Fibroblast of pulmonary artery (primary cell): Measurements from ENCODE around the gene C1orf146.
A peak's percentile ranks its signal among the peaks of the same experiment; 100 is the strongest.

ENCODE experiments used
- DNase-seq: peaks from one replicate; pipeline ENCODE4 v3.0.0-alpha.2; 2010; ENCODE audit warnings: low read depth
- H3K4me3 ChIP-seq: replicated peaks from 2 replicates; pipeline ENCODE4 v1.5.1; 2011; ENCODE audit warnings: low read depth, mild to moderate bottlenecking, control low read depth, low read length, moderate library complexity
- TF ChIP-seq, protein P1 (sequence below): IDR thresholded peaks from 2 replicates; pipeline ENCODE4 v1.5.1; 2011; ENCODE audit warnings: mild to moderate bottlenecking, control low read depth, low read length, inconsistent platforms; ENCODE audit errors: missing control alignments

Gene C1orf146

DNA sequence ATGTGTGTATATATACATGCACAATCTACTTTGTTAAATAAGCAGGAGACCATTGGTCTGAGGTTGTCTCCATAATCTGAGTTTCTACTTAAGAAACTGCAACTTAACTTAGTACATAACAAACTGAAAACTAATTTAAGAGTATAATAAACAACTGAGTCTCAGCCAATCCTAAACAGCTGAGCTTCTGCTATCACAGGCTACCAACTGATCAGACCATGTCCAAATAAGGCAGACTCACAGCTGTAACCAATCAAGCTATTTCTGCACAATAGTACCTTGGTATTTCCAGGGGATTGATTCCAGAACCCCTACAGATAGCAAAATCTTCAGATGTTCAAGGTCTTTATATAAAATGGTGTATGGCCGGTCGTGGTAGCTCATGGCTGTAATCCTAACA lies 26.0 kb upstream of the C1orf146 start:
- TF ChIP-seq, protein P1, sequence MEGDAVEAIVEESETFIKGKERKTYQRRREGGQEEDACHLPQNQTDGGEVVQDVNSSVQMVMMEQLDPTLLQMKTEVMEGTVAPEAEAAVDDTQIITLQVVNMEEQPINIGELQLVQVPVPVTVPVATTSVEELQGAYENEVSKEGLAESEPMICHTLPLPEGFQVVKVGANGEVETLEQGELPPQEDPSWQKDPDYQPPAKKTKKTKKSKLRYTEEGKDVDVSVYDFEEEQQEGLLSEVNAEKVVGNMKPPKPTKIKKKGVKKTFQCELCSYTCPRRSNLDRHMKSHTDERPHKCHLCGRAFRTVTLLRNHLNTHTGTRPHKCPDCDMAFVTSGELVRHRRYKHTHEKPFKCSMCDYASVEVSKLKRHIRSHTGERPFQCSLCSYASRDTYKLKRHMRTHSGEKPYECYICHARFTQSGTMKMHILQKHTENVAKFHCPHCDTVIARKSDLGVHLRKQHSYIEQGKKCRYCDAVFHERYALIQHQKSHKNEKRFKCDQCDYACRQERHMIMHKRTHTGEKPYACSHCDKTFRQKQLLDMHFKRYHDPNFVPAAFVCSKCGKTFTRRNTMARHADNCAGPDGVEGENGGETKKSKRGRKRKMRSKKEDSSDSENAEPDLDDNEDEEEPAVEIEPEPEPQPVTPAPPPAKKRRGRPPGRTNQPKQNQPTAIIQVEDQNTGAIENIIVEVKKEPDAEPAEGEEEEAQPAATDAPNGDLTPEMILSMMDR = no peak
- H3K4me3 ChIP-seq = no peak overlapping the region
- no peak for DNase-seq

DNA sequence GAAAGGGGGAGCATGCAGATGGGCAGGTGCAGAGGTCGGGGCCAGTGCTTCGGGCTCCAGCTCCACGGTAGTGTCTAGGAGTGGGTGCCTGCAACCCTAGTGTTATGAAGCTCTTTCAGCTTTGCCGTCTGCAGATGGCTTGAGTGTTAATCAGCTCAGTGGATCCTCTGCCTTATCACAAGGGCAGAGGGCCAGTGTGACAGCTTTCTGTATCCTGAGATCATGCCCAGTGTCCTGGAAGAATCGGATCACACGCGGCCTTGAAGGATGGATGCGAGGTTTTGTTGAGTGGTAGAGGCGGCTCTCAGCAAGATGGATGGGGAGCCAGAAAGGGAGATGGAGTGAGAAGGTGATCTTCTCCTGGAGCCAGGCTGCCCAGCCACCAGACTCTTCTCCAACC lies 25.5 kb upstream of the C1orf146 start:
- H3K4me3 ChIP-seq = no peak overlapping the region
- DNase-seq = no peak
- TF ChIP-seq, protein P1 = no peak

DNA sequence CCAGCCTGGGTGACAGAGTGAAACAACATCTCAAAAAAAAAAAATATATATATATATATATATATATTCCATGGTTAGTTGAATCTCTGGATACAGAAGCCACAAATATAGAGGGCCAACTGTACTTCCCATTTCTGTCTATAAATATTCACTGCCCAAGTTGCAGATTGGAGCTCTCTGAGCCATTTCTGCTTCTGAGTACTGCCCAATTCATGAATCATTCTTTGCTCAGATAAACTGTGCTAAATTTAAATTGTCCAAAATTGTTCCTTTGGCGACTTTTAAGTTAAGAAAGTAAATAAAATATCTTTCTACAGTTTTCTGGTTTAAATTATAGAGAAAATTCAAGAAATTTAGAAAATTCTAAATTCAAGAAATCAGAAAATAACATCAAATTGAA lies 23.2 kb upstream of the C1orf146 start:
- TF ChIP-seq, protein P1 = no peak
- no peak overlapping the region for H3K4me3 ChIP-seq
- no peak for DNase-seq

DNA sequence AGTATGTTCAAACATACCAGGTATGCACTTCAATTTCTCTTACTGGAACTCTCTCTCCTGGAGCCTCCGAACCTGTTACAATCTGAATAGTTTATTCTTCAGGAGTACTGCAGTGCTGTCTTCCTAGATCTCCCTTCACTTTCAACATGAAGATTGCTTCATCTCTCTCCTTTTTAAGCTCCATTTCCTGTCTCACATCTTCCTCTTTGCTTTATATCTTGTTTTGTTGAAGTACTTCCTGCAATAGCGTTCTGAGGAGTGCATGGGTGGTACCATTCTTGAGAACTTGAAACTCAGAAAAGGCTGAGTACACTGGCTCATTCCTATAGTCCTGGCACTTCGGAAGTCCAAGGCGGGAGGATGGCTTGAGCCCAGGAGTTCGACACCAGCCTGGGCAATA lies 15.7 kb upstream of the C1orf146 start:
- peak; percentile 10 for DNase-seq
- TF ChIP-seq, protein P1 = no peak
- H3K4me3 ChIP-seq = no peak overlapping the region

DNA sequence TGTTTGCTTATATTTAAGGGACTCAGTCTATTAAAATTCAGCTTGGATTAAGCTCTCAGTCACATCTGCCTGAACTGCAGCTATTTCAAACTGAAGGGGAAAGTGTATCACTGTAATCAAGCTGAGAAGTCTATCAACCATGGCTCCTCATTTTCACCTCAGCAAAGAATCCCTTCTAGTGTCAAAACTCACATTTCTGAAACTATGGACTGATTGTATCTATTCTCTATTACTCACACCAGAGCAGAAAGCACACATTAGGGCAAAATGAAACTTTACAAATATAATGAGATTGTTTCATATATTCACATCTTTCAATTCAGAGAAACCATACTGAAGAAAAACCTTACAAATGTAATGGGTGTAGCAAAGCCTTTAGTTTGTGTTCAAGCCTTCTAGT lies 14.6 kb upstream of the C1orf146 start:
- H3K4me3 ChIP-seq = no peak overlapping the region
- TF ChIP-seq, protein P1 = no peak
- DNase-seq = no peak

DNA sequence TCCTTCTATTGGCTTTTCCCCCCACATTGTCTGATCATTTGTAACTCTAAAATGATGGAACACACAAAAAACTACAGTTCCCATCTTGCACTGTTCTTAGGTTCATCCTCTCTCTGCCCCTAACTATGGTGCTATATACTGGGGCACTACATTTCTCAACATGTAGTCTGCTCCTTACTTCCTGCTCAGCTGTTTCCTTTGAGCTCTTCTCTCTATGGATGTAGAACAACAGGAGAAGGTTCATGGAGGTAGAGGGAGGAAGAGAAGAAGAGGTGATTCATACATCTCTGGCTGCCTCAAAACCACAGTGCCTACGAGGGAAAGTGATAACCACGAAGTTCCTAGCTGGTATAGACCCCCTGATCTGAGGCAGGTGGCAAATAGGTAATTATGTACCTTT lies 7.0 kb upstream of the C1orf146 start:
- peak; percentile 13 for DNase-seq
- no peak overlapping the region for H3K4me3 ChIP-seq

DNA sequence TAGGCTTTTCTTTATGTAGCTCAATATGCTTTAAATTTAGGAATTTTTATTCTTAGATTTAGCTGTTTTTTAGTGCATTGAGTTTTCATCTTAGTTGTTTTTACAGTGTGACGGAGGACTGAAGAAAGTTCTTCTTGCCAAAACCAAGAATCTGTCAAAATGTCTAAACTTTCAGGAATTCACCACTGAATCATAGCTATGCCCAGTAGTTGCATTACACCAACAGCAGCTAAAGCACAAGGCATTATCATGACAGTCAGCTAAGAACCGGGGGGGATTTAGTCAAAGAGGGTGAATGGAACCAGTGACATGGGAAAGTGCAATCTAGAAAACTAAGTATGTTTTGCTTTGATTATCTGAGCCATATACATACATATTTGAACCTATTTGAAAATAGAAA lies 6.5 kb upstream of the C1orf146 start:
- DNase-seq = peak; percentile 65

More for the DNA sequence above, 7.0 kb upstream of the C1orf146 start:
- TF ChIP-seq, protein P1 = no peak

More for the DNA sequence above, 6.5 kb upstream of the C1orf146 start:
- no peak overlapping the region for H3K4me3 ChIP-seq
- TF ChIP-seq, protein P1 = no peak
